ENCODE measurements around the gene GPS2. TPM values are rescaled to one million over a fixed set of nuclear protein-coding genes. Genes with fewer than 3 reads are reported as not detected.
A peak's percentile ranks its signal among the peaks of the same experiment; 100 is the strongest.

GPS2 gene
- total RNA-seq, 1 donor from 2014 or later = 76.0 TPM

- H3K27me3 ChIP-seq (ENCODE audit: control insufficient read depth, insufficient read depth, low read length) = no peaks in the 10 kb centered on the region
- TF ChIP-seq CTCF (IDR thresholded peaks at IDR 0.05; ENCODE audit: insufficient read depth, low read length, poor library complexity, severe bottlenecking) = no peak
- no peak overlapping the region for H3K4me3 ChIP-seq (ENCODE audit: low read depth, low read length)
- DNase-seq (ENCODE audit: low read depth) = no peak
- peaks cover 6% of the 10 kb centered on the region for H3K36me3 ChIP-seq (ENCODE audit: control insufficient read depth, insufficient read depth, low read length)
Measured at GRCh38 chr17:7317161-7317803, 2.1 kb upstream of the GPS2 start.

- Histone ChIP-seq H3K36me3 (ENCODE audit: control insufficient read depth, insufficient read depth, low read length) (peaks cover 6% of the 10 kb centered on the region), H3K4me3 (ENCODE audit: low read depth, low read length) (peak overlapping the region; percentile 69), H3K27me3 (ENCODE audit: control insufficient read depth, insufficient read depth, low read length) (no peaks in the 10 kb centered on the region)
- TF ChIP-seq CTCF (IDR thresholded peaks at IDR 0.05; ENCODE audit: insufficient read depth, low read length, poor library complexity, severe bottlenecking) = no peak
- DNase-seq (ENCODE audit: low read depth) = no peak
Measured at GRCh38 chr17:7315570-7316235, 543 bp upstream of the GPS2 start.

- peaks cover 10% of the 10 kb centered on the region for H3K36me3 ChIP-seq (ENCODE audit: control insufficient read depth, insufficient read depth, low read length)
- no peak for DNase-seq (ENCODE audit: low read depth)
- TF ChIP-seq CTCF (IDR thresholded peaks at IDR 0.05; ENCODE audit: insufficient read depth, low read length, poor library complexity, severe bottlenecking) = no peak
- no peaks in the 10 kb centered on the region for H3K27me3 ChIP-seq (ENCODE audit: control insufficient read depth, insufficient read depth, low read length)
- peak overlapping the region; percentile 69 for H3K4me3 ChIP-seq (ENCODE audit: low read depth, low read length)
Measured at GRCh38 chr17:7313890-7314718, 1.1 kb downstream of the GPS2 start.

GRCh38 chr17:7313088-7313889 is 1.9 kb downstream of the GPS2 start:
- peaks cover 10% of the 10 kb centered on the region for H3K36me3 ChIP-seq (ENCODE audit: control insufficient read depth, insufficient read depth, low read length)
- no peak overlapping the region for H3K4me3 ChIP-seq (ENCODE audit: low read depth, low read length)
- no peaks in the 10 kb centered on the region for H3K27me3 ChIP-seq (ENCODE audit: control insufficient read depth, insufficient read depth, low read length)

More at GRCh38 chr17:7313088-7313889, 1.9 kb downstream of the GPS2 start:
- no peak for DNase-seq (ENCODE audit: low read depth)
- no peak for TF ChIP-seq CTCF (IDR thresholded peaks at IDR 0.05; ENCODE audit: insufficient read depth, low read length, poor library complexity, severe bottlenecking)
